KMS-11 (cell line): ENCODE data around the gene TAGLN3.

Experiments used
- H2AFZ ChIP-seq: fragments of 200-600 bp; sonication (generic); 2 replicates; pipeline ENCODE4 v1.6.1; 2016; ENCODE audit warnings: antibody characterized with exemption, mixed run types, low read depth
- H3K27ac ChIP-seq: fragments of 200-600 bp; sonication (generic); 2 replicates; pipeline ENCODE4 v1.6.1; 2016; ENCODE audit warnings: mild to moderate bottlenecking, mixed run types
- H3K27me3 ChIP-seq: fragments of 200-600 bp; sonication (generic); 2 replicates; pipeline ENCODE4 v1.6.1; 2017; ENCODE audit warnings: mild to moderate bottlenecking, low read depth, mixed run types, moderate library complexity; ENCODE audit not compliant: insufficient read depth
- H3K36me3 ChIP-seq: fragments of 200-600 bp; sonication (generic); 2 replicates; pipeline ENCODE4 v1.6.1; 2017; ENCODE audit warnings: mild to moderate bottlenecking, mixed run types; ENCODE audit not compliant: insufficient read depth
- H3K4me1 ChIP-seq: fragments of 200-600 bp; sonication (generic); 2 replicates; pipeline ENCODE4 v1.6.1; 2016; ENCODE audit warnings: mild to moderate bottlenecking, low read depth, mixed run types; ENCODE audit not compliant: poor library complexity, severe bottlenecking
- H3K4me2 ChIP-seq: fragments of 200-600 bp; sonication (generic); 2 replicates; pipeline ENCODE4 v1.7.0; 2016; ENCODE audit warnings: mild to moderate bottlenecking, mixed run types
- H3K4me3 ChIP-seq: fragments of 200-600 bp; sonication (generic); IDR thresholded peaks from 2 replicates; pipeline ENCODE4 v1.6.1; 2017; ENCODE audit warnings: low read depth, low read length, mixed read lengths; ENCODE audit not compliant: insufficient read depth
- H3K79me2 ChIP-seq: fragments of 200-600 bp; sonication (generic); 2 replicates; pipeline ENCODE4 v1.6.1; 2016; ENCODE audit warnings: low read depth, mixed run types; ENCODE audit not compliant: insufficient read depth
- H3K9ac ChIP-seq: fragments of 200-600 bp; sonication (generic); 2 replicates; pipeline ENCODE4 v1.6.1; 2016; ENCODE audit warnings: mild to moderate bottlenecking, mixed run types
- H4K20me1 ChIP-seq: fragments of 200-600 bp; sonication (generic); 2 replicates; pipeline ENCODE4 v1.6.1; 2016; ENCODE audit warnings: mild to moderate bottlenecking, mixed run types; ENCODE audit not compliant: insufficient read depth
- TF ChIP-seq, protein P1 (sequence below): fragments of 200-600 bp; sonication (generic); conservative IDR thresholded peaks from 2 replicates; pipeline ENCODE4 v1.6.1; 2017; ENCODE audit warnings: low read depth, mild to moderate bottlenecking, antibody characterized with exemption, low read length, moderate library complexity, mixed read lengths

TAGLN3 gene

DNA sequence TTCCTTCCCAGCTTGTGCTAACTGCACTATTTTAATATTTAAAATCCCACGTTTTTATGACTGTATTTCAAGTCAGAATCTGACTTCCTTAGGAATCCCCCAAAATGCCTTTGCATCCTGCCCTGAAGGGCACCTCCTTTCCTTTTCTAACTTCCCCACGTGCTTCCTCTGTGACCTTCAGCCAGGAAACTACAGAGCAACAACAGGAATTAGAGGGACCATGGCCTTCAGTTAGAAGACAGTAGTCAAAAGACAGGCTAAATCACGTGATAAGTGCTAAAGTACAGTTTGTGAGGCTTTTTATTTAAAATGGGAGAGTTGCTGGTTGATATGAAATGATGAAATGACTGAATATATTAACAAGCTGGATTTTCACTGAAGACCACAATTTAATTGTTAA is 31.7 kb upstream of the TAGLN3 start:
- no peaks in the 10 kb centered on the region for H4K20me1 ChIP-seq
- no peak overlapping the region for H3K9ac ChIP-seq
- no peaks in the 10 kb centered on the region for H3K27me3 ChIP-seq
- H2AFZ ChIP-seq, result no peak overlapping the region
- no peaks in the 10 kb centered on the region for H3K36me3 ChIP-seq
- H3K4me1 ChIP-seq, result peaks cover 11% of the 10 kb centered on the region
- H3K4me3 ChIP-seq, result no peak overlapping the region
- H3K27ac ChIP-seq, result no peak overlapping the region
- TF ChIP-seq, protein P1, sequence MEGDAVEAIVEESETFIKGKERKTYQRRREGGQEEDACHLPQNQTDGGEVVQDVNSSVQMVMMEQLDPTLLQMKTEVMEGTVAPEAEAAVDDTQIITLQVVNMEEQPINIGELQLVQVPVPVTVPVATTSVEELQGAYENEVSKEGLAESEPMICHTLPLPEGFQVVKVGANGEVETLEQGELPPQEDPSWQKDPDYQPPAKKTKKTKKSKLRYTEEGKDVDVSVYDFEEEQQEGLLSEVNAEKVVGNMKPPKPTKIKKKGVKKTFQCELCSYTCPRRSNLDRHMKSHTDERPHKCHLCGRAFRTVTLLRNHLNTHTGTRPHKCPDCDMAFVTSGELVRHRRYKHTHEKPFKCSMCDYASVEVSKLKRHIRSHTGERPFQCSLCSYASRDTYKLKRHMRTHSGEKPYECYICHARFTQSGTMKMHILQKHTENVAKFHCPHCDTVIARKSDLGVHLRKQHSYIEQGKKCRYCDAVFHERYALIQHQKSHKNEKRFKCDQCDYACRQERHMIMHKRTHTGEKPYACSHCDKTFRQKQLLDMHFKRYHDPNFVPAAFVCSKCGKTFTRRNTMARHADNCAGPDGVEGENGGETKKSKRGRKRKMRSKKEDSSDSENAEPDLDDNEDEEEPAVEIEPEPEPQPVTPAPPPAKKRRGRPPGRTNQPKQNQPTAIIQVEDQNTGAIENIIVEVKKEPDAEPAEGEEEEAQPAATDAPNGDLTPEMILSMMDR, result no peak
- no peak overlapping the region for H3K4me2 ChIP-seq
- H3K79me2 ChIP-seq, result no peaks in the 10 kb centered on the region

DNA sequence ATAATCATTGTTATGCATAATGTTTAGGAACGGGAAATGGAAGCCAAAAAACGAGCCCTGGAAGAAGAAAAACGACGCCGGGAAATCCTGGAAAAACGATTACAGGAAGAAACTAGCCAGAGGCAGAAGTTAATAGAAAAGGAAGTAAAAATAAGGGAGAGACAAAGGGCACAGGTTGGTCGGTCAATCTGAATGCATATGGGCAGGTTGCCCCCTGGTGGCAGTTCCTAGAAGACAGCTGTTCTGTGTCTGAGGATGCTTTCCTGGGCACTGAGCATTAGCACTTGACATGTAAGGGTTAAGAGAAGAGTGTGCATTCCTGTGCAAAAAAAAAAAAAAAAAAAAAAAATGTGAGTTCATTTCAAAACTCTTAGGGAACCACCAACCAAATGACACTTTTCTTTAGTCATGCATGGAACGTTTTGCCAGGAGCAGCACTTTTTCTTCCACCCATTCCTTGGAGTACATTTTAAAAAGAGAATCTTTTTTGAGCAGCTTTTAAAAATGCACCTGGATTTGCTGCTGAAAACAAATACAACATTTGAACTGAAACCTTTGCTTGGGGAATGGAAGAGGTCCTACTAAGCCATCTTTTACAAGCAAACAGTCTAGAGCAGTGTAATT is 31.0 kb upstream of the TAGLN3 start:
- H3K36me3 ChIP-seq, result no peaks in the 10 kb centered on the region
- no peaks in the 10 kb centered on the region for H4K20me1 ChIP-seq
- H3K27me3 ChIP-seq, result no peaks in the 10 kb centered on the region
- no peak overlapping the region for H2AFZ ChIP-seq
- H3K9ac ChIP-seq, result no peak overlapping the region
- H3K4me2 ChIP-seq, result no peak overlapping the region
- no peak overlapping the region for H3K27ac ChIP-seq
- TF ChIP-seq, protein P1, result peak; percentile 93
- H3K4me3 ChIP-seq, result no peak overlapping the region
- peaks cover 11% of the 10 kb centered on the region for H3K4me1 ChIP-seq
- no peaks in the 10 kb centered on the region for H3K79me2 ChIP-seq

DNA sequence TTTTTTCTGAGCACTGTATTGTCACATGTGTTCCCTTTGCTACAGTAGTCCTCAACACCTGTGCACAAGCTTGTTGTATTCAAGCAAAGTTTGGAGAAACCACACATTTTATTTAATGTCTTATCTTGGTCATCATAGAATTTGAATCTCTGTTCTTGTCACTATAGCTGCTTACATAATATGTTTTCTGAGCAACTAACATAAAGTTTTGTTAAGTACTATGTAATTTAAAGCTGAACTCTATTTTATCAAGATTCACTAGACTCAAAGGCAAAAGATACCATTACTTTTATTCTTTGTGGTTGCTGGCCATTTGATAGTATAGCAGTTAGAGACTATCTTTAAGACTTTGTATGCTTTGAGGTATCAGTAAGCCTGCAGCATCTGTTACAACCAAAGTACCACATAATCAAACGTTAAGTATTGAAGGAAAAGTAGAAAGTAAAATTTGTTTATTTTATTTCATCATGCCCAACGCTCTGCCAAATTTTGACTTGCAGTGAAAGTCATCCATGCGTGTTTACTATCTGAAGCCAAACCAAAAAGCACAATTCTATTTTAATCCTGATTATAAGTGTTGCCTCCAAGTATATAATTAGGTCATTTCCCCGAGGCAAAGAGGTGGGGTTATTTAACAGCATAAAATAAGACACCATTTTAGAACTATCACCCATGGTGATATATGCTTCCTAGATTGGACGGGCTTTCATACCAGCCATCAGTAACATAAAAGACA is 30.2 kb upstream of the TAGLN3 start:
- Histone ChIP-seq H3K79me2 (no peaks in the 10 kb centered on the region), H3K4me3 (no peak overlapping the region), H3K9ac (no peak overlapping the region), H3K4me1 (peaks cover 6% of the 10 kb centered on the region), H3K27ac (no peak overlapping the region), H3K4me2 (no peak overlapping the region), H3K27me3 (no peaks in the 10 kb centered on the region), H4K20me1 (no peaks in the 10 kb centered on the region), H2AFZ (no peak overlapping the region), H3K36me3 (no peaks in the 10 kb centered on the region)
- TF ChIP-seq, protein P1, result no peak

DNA sequence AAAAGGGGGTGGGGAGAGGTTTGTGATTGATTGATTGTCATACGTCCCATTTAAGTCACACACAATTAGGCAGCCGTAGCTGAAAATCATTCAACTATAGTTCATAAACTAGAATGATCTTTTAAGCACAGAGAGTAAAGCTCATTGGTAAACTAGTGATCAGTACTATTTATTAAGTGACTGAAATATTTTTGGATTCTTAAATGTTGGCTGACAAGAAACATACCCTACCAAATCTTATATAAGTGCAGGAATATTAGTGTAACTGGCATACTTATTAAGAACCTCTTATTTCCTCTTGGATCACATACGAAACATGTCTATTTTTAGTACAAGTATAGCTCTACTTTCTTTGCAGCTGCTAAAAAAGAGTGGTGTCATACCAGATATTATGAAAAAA is 28.3 kb upstream of the TAGLN3 start:
- H3K9ac ChIP-seq, result no peak overlapping the region
- TF ChIP-seq, protein P1, result no peak

More for the DNA sequence above, 28.3 kb upstream of the TAGLN3 start:
- H3K36me3 ChIP-seq, result no peaks in the 10 kb centered on the region
- no peaks in the 10 kb centered on the region for H3K27me3 ChIP-seq
- no peak overlapping the region for H3K27ac ChIP-seq
- no peak overlapping the region for H2AFZ ChIP-seq
- H3K4me1 ChIP-seq, result peaks cover 3% of the 10 kb centered on the region
- no peak overlapping the region for H3K4me3 ChIP-seq
- no peak overlapping the region for H3K4me2 ChIP-seq
- no peaks in the 10 kb centered on the region for H3K79me2 ChIP-seq
- no peaks in the 10 kb centered on the region for H4K20me1 ChIP-seq
